Neural progenitor cell (in vitro differentiated cells): ENCODE data around the gene BCL10. TPM values are rescaled to one million over a fixed set of nuclear protein-coding genes. Genes with fewer than 3 reads are reported as not detected.
"Not testable (repeated sequence)": the region's sequence is repeated elsewhere in the genome, so short reads cannot be mapped to it uniquely, and the experiment has no call there.

ENCODE experiments used
- DNase-seq: peaks from one replicate; pipeline ENCODE4 v3.0.0-alpha.2; 2016; ENCODE audit warnings: low spot score
- H2AFZ ChIP-seq: fragments of 200-600 bp; sonication (generic); replicated peaks from 2 replicates; pipeline ENCODE4 v1.6.1; 2016; ENCODE audit warnings: antibody characterized with exemption
- H3F3A ChIP-seq: fragments of 200-600 bp; sonication (generic); 2 replicates; pipeline ENCODE4 v1.6.1; 2016; ENCODE audit warnings: antibody characterized with exemption, low read depth
- H3K27ac ChIP-seq: fragments of 200-600 bp; sonication (generic); 2 replicates; pipeline ENCODE4 v1.5.1; 2016; ENCODE audit warnings: mild to moderate bottlenecking
- H3K27me3 ChIP-seq: fragments of 200-600 bp; sonication (generic); 2 replicates; pipeline ENCODE4 v1.6.1; 2016; ENCODE audit warnings: mild to moderate bottlenecking, moderate library complexity
- H3K36me3 ChIP-seq: fragments of 200-600 bp; sonication (generic); 2 replicates; pipeline ENCODE4 v1.5.1; 2016
- H3K4me1 ChIP-seq: fragments of 200-600 bp; sonication (generic); 2 replicates; pipeline ENCODE4 v1.6.1; 2016; ENCODE audit warnings: mixed run types
- H3K4me2 ChIP-seq: fragments of 200-600 bp; sonication (generic); 2 replicates; pipeline ENCODE4 v1.6.1; 2016
- H3K4me3 ChIP-seq: fragments of 200-600 bp; sonication (generic); 2 replicates; pipeline ENCODE4 v1.5.1; 2016
- H3K79me2 ChIP-seq: fragments of 200-600 bp; sonication (generic); 2 replicates; pipeline ENCODE4 v1.6.1; 2016; ENCODE audit warnings: low read depth
- H3K9ac ChIP-seq: fragments of 200-600 bp; sonication (generic); 2 replicates; pipeline ENCODE4 v1.6.1; 2016
- H3K9me3 ChIP-seq: fragments of 200-600 bp; sonication (generic); 2 replicates; pipeline ENCODE4 v1.5.1; 2016; ENCODE audit warnings: low read depth
- H4K20me1 ChIP-seq: fragments of 200-600 bp; sonication (generic); 2 replicates; pipeline ENCODE4 v1.6.1; 2016; ENCODE audit warnings: low read depth
- H3K27ac Mint-ChIP-seq: 3 replicates; pipeline ENCODE4 v1.8.0; 2021; ENCODE audit warnings: mixed read lengths
- H3K27me3 Mint-ChIP-seq: 2 replicates; pipeline ENCODE4 v1.8.0; 2022; ENCODE audit warnings: low read depth, mild to moderate bottlenecking, inconsistent platforms, moderate library complexity, mixed read lengths; ENCODE audit not compliant: insufficient read depth
- H3K36me3 Mint-ChIP-seq: 3 replicates; pipeline ENCODE4 v1.8.0; 2021; ENCODE audit warnings: mixed read lengths
- H3K4me1 Mint-ChIP-seq: 3 replicates; pipeline ENCODE4 v1.8.0; 2021; ENCODE audit warnings: mixed read lengths
- H3K4me3 Mint-ChIP-seq: 3 replicates; pipeline ENCODE4 v1.8.0; 2021; ENCODE audit warnings: mild to moderate bottlenecking, moderate library complexity, mixed read lengths
- H3K9me3 Mint-ChIP-seq: 3 replicates; pipeline ENCODE4 v1.8.0; 2020; ENCODE audit warnings: mixed read lengths
- EZH2 ChIP-seq: fragments of 200-600 bp; sonication (generic); IDR thresholded peaks from 2 replicates; pipeline ENCODE4 v1.6.1; 2017; ENCODE audit warnings: antibody characterized with exemption, mild to moderate bottlenecking, moderate library complexity
- EZH2phosphoT487 ChIP-seq: fragments of 200-600 bp; sonication (generic); IDR thresholded peaks from 2 replicates; pipeline ENCODE4 v1.6.1; 2017; ENCODE audit warnings: antibody characterized with exemption
- total RNA-seq: library from RNA; depleted of rRNA; stranded (reverse); fragments of >200 nt; gene quantifications from 2 replicates; pipeline ENCODE4 v1.2.3, GENCODE V29; 2015; ENCODE audit warnings: low replicate concordance
- TF ChIP-seq, protein P1 (sequence below): fragments of 200-600 bp; sonication (generic); IDR thresholded peaks from 2 replicates; pipeline ENCODE4 v1.5.1; 2017; ENCODE audit warnings: antibody characterized with exemption, mild to moderate bottlenecking

Gene BCL10
- total RNA-seq, 1 donor from 2014 or later: 28.2 TPM

DNA sequence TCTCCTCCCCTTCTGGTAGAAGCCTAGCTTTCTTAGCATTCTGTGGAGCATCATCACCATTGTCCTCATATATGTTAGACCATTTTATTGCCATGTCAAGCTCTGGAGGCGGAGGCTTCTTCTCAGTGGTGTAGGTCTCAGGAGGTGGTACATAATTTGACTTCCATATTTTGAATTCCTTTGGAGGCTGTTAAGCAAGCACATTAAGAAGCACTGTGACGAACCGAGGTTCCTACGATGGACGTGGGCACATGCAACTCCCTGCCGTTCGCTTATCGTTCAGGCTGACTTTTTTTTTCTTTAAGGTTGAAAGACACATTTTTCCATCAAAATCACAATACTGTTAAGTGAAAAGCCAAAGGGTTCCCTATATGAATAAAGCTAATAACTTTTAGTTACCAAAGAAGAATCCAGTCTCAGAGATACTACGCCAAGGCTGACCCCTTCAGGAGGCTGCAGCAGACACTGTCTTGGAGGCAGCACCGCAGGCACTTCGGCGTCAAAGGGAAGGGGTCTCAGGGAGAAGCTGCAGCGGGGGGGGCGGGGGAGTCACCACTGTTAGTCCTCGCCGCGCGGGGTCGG lies 17.8 kb downstream of the BCL10 start:
- Histone ChIP-seq H4K20me1 (peaks cover 37% of the 10 kb centered on the region), H3K4me1 (peaks cover 15% of the 10 kb centered on the region), H3K9me3 (no peaks in the 10 kb centered on the region), H3F3A (peaks cover 17% of the 10 kb centered on the region), H3K4me2 (peak overlapping the region; percentile 95), H3K4me3 (peak overlapping the region; percentile 92), H3K9ac (peak overlapping the region; percentile 80), H2AFZ (no peak overlapping the region), H3K27me3 (no peaks in the 10 kb centered on the region), H3K79me2 (peaks cover 51% of the 10 kb centered on the region), H3K36me3 (peaks cover 16% of the 10 kb centered on the region), H3K27ac (peak overlapping the region; percentile 80)
- TF ChIP-seq EZH2phosphoT487 (no peak), EZH2 (no peak)
- TF ChIP-seq, protein P1, sequence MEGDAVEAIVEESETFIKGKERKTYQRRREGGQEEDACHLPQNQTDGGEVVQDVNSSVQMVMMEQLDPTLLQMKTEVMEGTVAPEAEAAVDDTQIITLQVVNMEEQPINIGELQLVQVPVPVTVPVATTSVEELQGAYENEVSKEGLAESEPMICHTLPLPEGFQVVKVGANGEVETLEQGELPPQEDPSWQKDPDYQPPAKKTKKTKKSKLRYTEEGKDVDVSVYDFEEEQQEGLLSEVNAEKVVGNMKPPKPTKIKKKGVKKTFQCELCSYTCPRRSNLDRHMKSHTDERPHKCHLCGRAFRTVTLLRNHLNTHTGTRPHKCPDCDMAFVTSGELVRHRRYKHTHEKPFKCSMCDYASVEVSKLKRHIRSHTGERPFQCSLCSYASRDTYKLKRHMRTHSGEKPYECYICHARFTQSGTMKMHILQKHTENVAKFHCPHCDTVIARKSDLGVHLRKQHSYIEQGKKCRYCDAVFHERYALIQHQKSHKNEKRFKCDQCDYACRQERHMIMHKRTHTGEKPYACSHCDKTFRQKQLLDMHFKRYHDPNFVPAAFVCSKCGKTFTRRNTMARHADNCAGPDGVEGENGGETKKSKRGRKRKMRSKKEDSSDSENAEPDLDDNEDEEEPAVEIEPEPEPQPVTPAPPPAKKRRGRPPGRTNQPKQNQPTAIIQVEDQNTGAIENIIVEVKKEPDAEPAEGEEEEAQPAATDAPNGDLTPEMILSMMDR: peak; percentile 44
- peaks cover 4% of the 10 kb centered on the region for H3K27me3 Mint-ChIP-seq
- no peak overlapping the region for H3K27ac Mint-ChIP-seq
- peaks cover 21% of the 10 kb centered on the region for H3K4me1 Mint-ChIP-seq
- DNase-seq: peak; percentile 88
- H3K36me3 Mint-ChIP-seq: peaks cover 18% of the 10 kb centered on the region
- H3K9me3 Mint-ChIP-seq: peaks cover 2% of the 10 kb centered on the region
- H3K4me3 Mint-ChIP-seq: peak overlapping the region; percentile 95

DNA sequence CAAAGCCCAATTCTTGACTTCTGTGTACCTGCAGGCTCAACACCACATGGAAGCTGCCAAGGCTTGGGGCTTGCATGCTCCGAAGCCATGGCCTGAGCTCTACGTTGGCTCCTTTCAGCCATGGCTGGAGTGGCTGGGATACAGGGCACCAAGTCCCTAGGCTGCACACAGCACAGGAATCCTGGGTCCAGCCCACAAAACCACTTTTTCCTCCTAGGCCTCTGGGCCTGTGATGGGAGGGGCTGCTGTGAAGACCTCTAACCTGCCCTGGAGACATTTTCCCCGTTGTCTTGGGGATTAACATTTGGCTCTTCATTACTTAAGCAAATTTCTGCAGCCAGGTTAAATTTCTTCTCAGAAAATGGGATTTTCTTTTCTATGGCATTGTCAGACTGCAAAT lies 27.4 kb downstream of the BCL10 start:
- H3K4me2 ChIP-seq, H3K4me1 Mint-ChIP-seq, H3K9me3 Mint-ChIP-seq, H2AFZ ChIP-seq, H3K27ac ChIP-seq, H3K27me3 Mint-ChIP-seq, H3F3A ChIP-seq, H4K20me1 ChIP-seq, H3K9me3 ChIP-seq, H3K27ac Mint-ChIP-seq, H3K4me3 ChIP-seq, DNase-seq, H3K79me2 ChIP-seq, H3K4me1 ChIP-seq, H3K4me3 Mint-ChIP-seq, H3K9ac ChIP-seq, H3K27me3 ChIP-seq: not testable (repeated sequence)
- peaks cover 26% of the 10 kb centered on the region for H3K36me3 ChIP-seq
- H3K36me3 Mint-ChIP-seq: peaks cover 23% of the 10 kb centered on the region

DNA sequence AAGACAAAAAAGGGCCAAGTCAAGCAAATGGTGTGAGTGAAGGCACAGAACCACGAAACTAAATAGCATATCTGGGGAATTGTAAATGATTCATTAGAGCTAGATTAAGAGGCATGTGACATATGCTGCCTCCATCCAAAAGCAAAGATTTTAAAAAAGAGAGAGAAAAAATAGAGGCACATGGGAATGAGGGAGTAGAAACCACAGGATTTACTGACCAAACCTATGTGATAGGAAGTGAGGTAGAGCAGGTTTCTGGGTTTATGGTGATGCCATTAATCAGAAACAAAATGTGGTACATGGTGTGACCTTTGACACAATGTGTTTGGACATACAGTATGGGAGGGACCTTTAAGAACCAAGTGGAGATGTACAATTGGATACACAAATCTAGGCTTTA lies 30.5 kb downstream of the BCL10 start:
- DNase-seq: no peak
- peaks cover 7% of the 10 kb centered on the region for H3K36me3 ChIP-seq
- no peaks in the 10 kb centered on the region for H3K79me2 ChIP-seq
- H3K4me1 Mint-ChIP-seq: peaks cover 4% of the 10 kb centered on the region
- H2AFZ ChIP-seq: no peak overlapping the region
- H3K4me2 ChIP-seq: no peak overlapping the region
- no peak overlapping the region for H3K9ac ChIP-seq
- peaks cover 15% of the 10 kb centered on the region for H3K36me3 Mint-ChIP-seq
- no peak overlapping the region for H3K27ac Mint-ChIP-seq
- peaks cover 23% of the 10 kb centered on the region for H3F3A ChIP-seq
- no peaks in the 10 kb centered on the region for H4K20me1 ChIP-seq
- no peak overlapping the region for H3K27ac ChIP-seq
- no peak overlapping the region for H3K4me3 Mint-ChIP-seq
- no peaks in the 10 kb centered on the region for H3K9me3 ChIP-seq
- H3K4me3 ChIP-seq: no peak overlapping the region
- no peaks in the 10 kb centered on the region for H3K27me3 ChIP-seq
- H3K4me1 ChIP-seq: peaks cover 23% of the 10 kb centered on the region
- TF ChIP-seq EZH2phosphoT487 (no peak), EZH2 (no peak)
- TF ChIP-seq, protein P1: no peak
- no peaks in the 10 kb centered on the region for H3K27me3 Mint-ChIP-seq
- peaks cover 9% of the 10 kb centered on the region for H3K9me3 Mint-ChIP-seq

DNA sequence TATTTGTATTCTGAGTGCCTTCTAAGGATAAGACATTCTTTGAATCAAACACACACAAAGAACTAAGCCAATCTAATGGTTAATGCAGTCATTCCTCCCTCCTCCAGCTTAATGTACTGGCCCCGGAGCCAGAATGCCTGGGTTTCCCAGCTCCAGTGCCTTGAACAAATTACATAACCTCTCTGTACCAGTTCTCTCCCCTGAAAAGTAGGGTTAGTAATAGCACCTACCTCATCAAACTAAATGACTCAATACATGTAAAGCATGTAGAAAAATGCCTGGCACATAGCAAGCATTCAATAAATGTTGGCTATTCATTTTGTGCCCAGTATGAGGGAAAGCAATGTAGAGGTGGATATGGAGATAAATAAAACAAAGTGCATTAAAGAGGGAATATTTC lies 31.0 kb downstream of the BCL10 start:
- no peak overlapping the region for H3K4me2 ChIP-seq

More for the DNA sequence above, 31.0 kb downstream of the BCL10 start:
- Histone ChIP-seq H3K36me3 (peaks cover 2% of the 10 kb centered on the region), H3K27ac (no peak overlapping the region), H3K79me2 (no peaks in the 10 kb centered on the region), H4K20me1 (no peaks in the 10 kb centered on the region), H3F3A (peaks cover 27% of the 10 kb centered on the region), H2AFZ (no peak overlapping the region), H3K4me3 (no peak overlapping the region), H3K9ac (no peak overlapping the region), H3K4me1 (peaks cover 28% of the 10 kb centered on the region), H3K27me3 (no peaks in the 10 kb centered on the region), H3K9me3 (no peaks in the 10 kb centered on the region)
- TF ChIP-seq, protein P1: no peak
- no peak for TF ChIP-seq EZH2
- TF ChIP-seq EZH2phosphoT487: no peak
- H3K27ac Mint-ChIP-seq: no peak overlapping the region
- H3K4me3 Mint-ChIP-seq: no peak overlapping the region
- peaks cover 9% of the 10 kb centered on the region for H3K9me3 Mint-ChIP-seq
- no peak for DNase-seq
- H3K36me3 Mint-ChIP-seq: peaks cover 11% of the 10 kb centered on the region
- H3K4me1 Mint-ChIP-seq: peaks cover 5% of the 10 kb centered on the region
- H3K27me3 Mint-ChIP-seq: no peaks in the 10 kb centered on the region
